ENCODE measurements around the gene DTX1.
"Not testable (repeated sequence)": the region's sequence is repeated elsewhere in the genome, so short reads cannot be mapped to it uniquely, and the experiment has no call there.

DTX1 gene

DNA sequence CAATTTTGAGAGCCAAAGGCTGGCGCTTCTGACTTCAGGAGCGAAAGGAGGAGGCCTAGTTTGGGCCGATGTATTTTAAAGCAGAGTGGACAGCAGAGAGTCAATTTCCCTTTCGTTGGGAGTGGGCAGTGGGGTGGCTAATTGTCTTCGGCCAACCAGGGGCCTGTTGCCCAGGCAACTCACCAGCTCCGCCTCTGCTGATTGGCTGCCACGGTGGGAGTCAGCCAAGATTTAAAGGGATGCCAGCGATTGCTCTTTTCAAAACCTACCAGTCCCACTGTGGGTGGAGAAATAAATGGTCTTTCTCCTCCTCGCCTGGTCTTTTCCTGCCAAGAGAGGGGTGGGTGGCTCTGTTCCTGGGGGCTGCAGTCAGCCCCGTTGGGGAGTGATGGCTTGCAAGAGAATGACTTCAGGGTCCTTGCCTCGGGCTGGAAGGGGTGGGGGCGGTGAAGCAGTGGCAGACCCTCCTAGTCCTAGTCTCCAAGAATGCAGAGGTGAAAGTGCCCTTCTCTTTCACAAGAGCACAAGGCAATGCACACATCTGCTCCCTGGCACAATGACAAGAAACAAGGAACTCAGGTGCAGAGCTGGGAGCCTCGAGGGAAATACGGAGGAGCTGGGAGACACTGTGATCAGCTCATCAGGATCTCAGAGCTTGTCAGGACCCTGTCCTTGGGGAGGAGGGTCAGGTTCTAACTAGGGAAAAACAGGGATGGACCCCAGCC, 41.3 kb downstream of the DTX1 start:
- peak; percentile 64 for DNase-seq

DNA sequence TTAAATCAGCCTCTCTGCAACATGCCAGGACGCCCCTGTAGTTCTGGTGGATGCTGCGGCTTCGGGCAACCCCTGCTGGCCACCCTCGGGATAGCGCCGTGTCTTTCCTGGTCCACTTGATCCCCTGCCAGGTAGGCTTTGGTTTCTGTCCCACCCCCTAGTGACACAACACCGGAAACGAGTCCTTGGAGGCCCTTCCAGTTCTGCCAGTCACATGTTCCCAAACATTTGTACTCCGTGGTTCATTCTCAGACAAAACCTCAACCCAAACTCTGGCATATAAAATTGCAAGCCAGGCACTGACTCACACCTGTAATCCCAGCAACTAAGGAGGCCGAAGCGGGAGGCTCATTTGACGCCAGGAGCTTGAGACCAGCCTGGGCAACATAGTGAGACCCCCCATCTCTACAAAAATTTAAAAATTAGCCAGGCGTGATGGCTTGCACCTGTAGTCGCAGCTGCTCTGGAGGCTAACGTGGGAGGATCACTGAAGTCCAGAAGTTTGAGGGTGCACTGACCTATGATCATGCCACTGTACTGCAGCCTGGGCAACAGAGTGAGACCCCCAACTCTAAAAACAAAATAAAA, 42.0 kb downstream of the DTX1 start:
- DNase-seq = peak; percentile 69

DNA sequence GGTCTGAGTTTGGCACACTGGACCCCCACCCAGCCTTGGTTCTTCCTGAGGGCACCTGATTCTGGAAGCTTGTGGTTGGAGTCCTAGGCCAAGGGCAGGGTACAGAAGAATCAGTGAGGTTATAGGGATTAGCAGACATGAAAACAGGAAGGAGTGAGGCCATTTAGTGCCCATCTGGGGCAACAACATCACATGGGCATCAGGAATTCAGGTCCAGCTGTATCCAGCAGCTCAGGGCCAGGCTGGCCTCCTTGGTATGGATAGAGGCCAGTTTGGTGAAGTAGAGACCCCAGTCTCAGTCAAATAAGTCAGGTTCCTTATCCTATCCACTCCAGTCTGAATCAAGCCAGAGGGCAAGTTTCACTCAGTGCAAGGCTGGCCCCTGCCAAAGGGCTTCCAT, 42.8 kb downstream of the DTX1 start:
- DNase-seq = no peak

DNA sequence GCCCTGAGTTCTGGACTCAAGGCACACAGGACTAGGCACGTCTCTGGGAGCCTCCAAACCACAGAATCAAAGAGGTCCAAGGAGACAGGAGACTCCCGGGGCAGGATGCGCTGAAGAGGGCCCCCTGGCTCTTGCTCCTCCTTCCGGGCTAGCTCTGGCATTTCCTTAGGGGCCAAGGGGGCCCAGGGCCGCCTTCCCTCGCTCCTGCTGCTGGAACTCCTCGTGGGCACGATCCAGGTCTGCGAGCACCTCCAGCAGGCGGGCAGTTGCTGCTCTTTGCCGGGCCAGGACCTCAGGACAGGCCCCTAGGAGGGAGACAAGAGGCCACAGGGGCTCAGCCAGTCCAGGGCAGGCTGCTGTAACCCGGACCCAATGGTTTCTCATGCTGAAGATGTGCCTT, 43.2 kb downstream of the DTX1 start:
- no peak for DNase-seq

DNA sequence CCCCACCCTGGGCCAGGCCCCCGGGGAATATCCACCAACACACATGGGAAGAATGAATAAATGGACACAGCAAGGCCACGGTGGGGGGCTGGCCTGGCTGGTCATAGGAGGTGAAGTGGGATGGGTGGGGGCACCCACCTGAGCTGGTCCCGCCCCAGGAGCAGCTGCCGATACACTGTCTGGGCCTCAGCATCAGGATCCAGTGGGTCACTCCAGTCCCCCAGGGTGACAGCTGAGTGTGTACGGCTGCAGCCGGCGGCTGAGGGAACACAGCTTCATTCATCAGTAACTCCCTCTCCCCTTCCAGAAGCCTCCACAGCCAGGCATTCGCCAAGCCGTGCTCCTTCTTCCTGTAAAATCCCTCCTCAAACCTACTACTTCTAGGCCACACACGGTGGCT, 45.2 kb downstream of the DTX1 start:
- DNase-seq = no peak

DNA sequence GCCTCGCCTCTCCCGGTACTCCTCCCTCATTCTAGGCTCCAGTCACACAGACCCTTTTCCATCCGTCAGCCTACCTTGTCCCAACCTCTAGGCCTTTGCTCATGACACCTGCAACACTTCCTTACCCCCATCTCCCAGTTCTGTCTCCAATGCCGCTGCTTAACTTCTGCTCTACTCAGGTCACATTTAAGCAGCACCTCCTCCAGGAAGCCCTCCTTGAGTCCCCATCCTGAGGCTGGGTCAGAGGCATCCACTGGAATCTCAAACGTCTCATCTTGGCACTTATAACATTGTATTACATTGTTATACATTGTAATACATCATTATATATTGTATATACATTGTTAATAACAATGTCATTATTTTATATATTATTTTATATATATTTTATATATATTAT, 46.3 kb downstream of the DTX1 start:
- no peak for DNase-seq

DNA sequence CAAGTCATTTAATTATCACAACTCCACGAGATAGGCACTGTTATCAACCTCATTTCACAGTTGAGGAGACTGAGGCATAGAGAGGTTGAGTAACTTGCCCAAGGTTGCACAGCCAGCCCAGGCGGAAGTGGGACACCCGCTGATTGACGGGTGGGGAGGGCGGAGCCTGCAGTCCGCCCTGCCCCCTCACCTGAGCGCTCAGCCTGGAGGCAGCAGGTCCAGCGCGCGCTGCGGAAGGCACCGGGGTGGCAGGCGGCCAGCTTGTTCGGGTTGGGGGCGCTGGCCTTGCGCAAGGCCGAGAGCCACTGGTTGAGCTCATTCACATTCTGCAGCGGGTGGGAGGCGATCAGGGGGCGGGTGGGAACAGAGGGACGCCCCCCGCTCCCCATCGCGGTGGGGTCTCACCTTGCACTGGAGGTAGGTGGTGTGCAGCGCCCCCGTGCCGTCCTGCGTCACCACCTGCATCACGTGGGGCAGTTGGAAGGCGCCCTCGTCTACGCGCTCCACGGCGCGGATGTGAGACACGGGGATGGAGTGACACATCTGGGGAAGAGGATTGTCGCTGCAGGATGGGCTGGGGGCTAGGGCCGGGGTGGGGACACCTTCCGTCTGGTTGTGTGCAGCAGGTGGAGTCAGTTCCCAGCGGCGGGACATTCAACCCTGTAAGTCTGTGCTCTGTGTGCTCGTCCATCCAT, 47.4 kb downstream of the DTX1 start:
- DNase-seq = no peak

DNA sequence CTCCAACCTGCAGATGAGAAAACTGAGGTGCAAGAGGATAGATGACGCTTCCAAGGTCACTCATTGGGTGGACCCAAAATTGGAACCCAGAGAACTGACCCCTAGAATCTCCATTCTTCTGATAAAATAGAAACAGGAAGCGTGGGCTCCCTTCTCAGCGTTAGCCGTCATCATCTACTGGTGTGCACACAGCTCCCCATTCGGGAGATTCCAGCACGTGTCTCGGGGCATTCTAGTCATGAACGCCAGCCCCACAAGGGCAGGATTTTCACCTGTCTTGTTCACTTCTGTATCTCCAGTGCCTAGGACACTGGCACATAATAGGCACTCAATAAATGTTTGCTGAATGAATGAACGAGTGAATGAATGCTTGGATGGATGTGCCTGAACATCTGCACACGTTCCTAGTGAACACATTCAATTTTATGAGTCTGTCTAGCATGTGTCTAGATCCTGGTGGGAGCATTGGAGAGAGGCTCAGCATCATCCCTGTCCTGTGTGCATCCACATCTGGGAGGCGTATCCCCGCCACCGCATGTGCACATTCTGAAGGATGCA, 48.5 kb downstream of the DTX1 start:
- DNase-seq = no peak

DNA sequence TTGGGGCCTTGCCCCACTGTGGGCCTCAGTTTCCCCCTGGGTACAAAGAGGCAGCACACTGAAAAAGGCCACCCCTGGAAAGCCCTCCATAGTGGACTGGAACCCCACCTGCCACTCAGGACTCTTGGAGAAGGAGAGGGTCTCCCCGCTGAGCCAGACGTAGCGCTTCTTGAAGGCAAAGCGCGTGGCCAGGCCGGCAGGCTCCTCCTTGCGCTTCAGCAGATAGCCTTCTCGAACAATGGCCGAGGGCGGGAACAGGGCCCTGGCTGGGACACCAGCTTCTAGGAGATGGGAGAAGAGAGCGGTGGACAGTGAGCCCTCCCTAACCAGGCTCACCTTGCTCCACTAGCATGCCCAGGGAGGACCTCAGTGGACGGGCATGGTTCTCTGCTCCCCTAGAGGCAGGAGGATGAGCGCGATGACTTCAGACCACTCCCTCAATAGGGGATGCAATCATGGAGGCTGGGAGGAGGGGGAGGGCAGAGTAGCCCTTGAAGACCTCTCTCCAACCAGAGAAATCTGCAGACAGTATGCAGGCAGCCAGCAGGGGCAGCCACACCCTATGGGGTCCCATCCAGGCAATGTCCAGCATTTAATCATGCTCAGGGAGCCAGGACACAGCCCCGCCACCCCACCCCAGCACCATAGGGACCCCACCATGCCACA, 49.2 kb downstream of the DTX1 start:
- DNase-seq = no peak

DNA sequence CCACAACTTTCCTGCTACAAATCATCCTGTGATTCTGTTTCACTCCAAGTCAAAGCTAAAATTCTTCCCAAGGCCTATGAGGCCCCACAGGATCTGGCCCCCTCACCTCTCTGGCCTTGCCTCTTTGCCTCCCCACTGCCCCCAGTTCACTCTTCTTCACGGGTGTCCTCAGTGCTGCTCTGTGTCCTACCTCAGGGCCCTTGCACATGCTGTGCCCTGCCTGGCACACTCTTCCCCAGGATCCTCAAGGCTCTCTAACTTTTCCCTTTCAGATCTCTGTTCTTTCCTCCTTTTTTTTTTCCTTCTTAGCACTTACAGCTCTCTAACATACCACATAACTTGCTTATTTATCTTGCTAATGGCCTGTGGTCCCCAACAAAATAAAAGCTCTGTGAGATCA, 49.8 kb downstream of the DTX1 start:
- DNase-seq = no peak

DNA sequence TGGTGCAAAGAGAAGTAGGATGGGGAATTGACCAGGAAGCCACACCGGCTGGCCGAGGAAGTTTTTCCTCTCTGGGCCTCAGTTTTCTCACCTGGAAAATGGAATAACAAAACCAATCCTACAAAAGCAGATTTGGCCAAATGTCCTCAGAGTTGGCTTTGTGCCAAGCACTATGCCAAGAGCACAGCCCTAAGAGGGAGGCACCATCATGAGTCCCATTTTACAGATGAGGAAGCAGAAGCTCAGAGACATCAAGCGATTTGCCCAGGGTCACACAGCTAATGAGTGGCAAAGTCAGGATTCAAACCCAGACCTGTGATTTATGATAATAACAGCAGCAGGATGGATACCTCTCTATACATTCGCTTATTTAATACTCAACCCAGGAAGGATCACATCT, 51.8 kb downstream of the DTX1 start:
- DNase-seq = no peak

DNA sequence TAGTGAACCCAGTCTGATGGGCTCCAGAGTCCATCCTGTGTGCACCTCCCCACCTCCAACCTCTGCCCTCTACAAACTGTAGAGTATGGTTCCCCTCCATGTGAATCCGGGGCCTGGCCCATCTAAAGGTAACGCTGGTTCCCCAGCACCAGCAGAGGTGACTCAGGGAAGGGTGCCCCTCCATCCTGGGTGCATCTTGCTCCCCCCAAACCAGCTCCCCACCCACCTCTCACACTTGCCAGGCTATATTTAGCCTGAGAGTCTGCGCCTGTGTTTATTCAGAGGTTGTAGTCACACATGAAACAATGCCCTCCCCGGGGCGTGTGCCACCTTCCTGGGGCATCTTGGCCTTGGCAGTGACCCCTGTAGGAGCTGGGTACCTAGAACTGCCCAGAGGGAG, 52.8 kb downstream of the DTX1 start:
- DNase-seq = no peak

DNA sequence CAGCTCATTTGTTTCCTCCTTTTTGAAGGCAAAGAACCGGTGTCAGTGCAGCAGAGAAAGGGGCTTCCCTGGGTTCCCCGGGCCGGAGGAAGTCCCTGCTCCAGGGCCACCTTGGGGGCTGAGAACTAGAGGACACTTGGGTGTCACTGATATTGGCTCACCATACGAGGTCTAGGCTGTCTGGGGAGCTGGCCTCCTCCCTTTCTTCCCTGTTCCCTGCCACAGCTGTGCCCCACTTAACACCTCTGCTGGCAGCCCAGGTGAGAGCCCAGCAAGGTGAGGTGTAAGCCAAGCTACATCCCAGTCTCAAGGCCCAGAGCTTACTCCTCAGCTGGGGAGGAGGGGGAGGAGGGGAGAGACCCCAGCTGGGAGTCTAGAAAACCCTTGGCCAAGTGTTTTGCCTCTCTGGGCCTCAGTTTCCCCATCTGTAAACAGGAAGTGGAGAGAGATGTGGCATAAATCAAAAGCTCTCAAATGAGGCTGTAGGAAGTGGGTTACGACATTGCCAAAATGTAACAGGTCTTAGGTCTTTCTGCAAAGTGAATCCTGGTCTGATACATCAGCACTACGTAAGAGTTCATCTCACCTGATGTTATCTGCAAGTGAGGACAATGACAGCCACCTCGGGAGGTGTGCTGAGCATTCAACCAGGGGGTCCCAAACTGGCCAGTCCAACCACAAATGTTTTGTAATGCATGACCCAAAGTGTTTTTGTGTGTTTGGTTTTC, 53.5 kb downstream of the DTX1 start:
- no peak for DNase-seq

DNA sequence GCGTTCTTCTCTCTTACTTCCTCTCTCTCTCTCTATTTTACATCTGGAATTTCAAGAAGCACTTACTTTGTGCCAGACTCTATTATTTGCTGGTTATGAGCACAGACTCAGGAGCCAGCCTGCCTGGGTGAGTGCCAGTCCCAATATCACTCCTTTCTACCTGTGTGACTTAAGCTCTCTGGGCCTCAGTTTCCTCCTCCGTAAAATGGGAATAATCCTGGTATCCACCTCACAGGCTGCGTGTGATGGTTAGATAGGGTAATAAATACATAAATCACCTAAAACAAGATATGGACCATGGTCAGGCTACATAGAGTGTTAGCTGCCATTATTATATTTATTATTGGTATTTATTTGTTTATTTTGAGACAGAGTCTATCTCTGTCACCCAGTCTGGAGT, 54.7 kb downstream of the DTX1 start:
- no peak for DNase-seq

DNA sequence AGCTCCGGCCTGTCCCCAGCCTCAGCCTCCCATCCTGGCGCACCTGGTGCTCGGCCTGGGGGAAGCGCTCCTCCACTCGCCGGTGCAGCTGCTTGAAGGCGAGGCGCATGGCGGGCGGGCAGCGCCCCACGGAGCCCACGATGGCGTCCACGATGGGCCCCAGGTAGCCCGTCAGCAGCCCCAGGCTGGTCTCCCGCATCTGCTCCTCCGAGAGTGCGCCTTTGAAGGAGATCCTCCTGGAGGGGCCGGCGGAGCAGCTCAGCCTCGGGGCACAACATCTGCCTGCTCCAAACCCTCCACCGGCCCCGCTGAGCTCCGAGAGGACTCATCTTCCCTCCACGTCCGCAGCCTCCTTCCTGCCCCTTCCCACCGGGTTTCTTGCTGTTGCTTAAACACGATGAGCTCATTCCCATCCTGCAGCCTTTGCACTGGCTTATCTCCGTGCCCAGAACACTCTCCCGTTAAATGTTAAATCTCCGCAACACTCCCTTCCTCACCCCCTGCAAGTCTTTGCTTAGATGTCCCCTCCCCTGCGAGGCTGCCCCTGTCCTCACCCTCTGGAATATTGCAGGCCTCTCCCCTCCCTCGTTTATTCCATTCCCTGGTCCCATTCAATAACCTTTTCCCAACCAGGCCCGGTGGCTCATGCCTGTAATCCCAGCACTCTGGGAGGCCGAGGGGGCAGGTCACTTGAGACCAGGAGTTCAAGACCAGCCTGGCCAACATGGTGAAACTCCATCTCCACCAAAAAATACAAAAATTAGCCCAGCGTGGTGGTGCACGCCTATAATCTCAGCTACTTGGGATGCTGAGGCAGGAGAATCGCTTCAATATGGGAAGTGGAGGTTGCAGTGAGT, 55.7 kb downstream of the DTX1 start:
- DNase-seq = no peak

DNA sequence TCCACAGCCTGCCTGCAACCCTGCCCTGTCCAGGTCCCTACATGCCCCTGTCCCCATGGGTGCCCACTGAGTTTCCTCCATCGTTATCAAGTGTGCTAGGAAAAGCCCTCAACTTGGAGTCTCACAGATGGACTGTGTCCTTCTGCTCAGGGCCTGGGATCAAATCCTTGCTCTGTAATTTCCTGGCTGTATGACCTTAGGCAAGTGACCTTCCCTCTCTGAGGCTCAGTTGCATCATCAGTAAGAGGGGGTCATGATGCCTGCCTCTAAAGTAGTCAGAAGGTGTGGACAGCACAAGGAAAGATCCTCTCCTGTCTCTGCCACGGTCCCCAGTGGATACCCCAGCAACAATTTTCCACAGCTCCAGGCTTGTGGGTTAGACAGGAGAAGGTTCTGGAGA, 56.9 kb downstream of the DTX1 start:
- DNase-seq = no peak

DNA sequence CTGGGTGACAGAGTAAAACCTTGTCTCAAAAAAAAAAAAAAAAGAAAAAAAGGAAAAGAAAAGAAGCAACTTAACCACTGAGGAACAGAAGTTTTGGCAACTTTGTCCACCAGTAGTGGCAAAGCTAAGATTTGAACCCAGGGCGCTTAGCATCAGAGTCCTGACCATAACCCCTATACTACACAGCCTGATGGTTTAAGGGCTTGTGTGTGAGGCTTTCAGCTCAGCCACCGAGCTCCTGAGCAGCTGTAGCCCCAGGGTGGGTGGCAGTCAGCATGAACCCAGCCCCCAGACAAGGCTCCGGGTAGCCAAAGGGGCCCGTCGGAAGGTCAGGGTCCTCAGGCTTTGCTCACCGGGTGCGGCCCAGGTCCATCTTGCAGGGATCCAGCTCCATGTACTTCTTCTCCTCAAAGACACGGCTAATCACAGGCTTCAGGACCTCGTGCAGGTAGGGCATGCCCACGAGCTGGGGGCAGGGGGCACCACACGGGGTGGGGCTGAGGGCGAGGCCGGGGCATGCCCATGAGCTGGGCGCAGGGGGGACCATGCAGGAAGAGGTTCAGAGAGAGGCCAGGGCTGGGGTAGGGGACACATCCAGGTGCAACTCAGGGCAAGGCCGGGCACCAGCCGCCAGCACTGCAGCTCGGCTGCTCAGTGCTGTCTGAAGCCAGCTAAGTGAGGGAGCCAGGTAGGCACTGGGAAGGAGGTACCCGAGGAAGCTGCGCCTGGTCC, 58.1 kb downstream of the DTX1 start:
- DNase-seq = no peak

DNA sequence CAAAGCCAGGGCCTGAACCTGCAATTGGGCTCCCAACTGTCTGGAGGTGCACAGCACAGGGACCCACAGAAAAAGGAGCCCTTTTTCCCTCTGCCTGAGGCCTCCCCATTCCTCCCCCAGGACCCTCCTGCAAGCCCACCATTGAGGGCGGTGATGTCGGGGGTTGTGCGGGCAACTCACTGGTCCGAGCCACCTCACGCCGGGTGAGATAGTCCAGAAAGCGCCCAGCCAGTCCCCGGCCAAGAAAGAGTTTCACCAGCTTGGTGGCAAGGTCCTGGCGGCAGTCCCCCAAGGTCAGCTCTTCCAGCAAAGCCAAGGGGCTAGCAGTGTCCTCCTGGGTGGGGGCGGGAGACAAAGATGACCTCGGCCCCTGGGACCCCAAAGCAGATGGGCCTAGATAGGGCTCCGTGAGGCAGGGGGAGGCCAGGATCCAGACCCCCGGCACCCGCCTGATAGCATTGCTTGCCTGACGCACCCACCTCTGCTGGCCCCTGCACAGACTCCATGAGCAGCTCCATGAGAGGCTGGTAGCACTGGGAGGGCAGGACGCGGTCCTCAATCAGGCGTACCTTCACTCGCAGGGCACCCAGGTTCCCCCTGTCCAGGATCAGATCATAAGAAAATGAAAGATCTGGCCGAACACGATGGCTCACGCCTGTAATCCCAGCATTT, 59.1 kb downstream of the DTX1 start:
- no peak for DNase-seq

DNA sequence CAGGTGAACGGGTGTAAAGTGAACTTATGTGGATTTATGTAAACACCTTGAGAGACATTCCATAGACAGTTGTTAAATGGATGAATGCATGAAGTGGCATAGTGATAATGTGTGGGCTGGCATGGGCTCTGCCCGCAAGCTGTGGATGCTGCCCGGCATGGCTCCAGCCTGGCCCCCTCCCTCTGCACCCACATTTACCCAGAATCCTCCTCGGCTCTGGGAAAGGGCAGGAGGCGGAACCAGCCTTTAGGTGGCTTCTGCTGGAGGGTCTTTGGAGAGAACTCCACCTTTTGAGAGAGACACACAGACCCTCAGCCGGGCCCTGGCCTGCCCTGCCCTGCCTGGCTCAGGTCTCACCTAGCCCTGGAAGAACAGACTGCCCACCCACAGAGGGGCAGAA, 60.3 kb downstream of the DTX1 start:
- DNase-seq = no peak

DNA sequence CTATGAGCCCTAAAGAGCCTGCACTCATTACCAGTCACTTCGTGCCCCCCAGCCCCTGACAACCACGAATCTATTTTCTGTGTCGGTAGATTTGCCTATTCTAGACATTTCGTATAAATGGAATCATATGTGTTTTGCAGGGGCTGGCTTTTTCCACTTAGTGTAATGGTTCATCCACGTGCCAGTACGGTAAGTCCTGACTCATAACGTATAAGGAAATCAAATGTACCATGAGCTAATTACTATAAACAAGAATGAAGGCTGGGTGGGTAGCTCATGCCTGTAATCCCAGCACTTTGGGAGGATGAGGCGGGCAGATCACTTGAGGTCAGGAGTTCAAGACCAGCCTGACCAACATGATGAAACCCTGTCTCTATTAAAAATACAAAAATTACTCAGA, 61.2 kb downstream of the DTX1 start:
- not testable (repeated sequence) for DNase-seq

DNA sequence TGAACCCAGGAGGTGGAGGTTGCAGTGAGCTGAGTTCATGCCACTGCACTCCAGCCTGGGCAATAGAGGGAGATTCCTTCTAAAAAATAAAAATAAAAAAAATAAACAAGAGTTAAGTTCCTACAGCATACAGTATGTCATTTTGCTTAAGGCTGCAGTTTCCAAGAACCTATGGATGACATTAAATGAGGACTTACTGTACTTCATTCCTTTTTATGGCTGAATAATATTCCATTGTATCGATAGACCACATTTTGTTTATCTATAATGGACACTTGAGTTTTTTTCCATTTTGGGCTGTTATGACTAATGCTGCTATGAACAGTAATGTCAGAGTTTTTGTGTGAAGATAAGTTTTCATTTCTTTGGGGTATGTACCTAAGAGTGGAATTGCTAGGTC, 61.6 kb downstream of the DTX1 start:
- DNase-seq = no peak
